GM06990 (cell line): Measurements from ENCODE around the gene CRLF1.
A peak's percentile ranks its signal among the peaks of the same experiment; 100 is the strongest.
"Not testable (repeated sequence)": the region's sequence is repeated elsewhere in the genome, so short reads cannot be mapped to it uniquely, and the experiment has no call there.

Source experiments
- DNase-seq: peaks from one replicate; pipeline ENCODE4 v3.0.0-alpha.2; 2011; ENCODE audit not compliant: insufficient read length; ENCODE audit errors: extremely low read depth
- H3K27me3 ChIP-seq: replicated peaks from 2 replicates; pipeline ENCODE4 v1.6.0; 2011; ENCODE audit warnings: low read length; ENCODE audit not compliant: control insufficient read depth, insufficient read depth
- H3K36me3 ChIP-seq: 2 replicates; pipeline ENCODE4 v1.5.1; 2011; ENCODE audit warnings: low read length; ENCODE audit not compliant: control insufficient read depth, insufficient read depth
- H3K4me3 ChIP-seq: replicated peaks from 2 replicates; pipeline ENCODE4 v1.5.1; 2011; ENCODE audit warnings: low read depth, mild to moderate bottlenecking, control low read depth, low read length
- CTCF ChIP-seq: IDR thresholded peaks from 2 replicates; pipeline ENCODE4 v1.5.1; 2011; ENCODE audit warnings: low read length, control low read depth, mild to moderate bottlenecking, inconsistent platforms; ENCODE audit not compliant: insufficient read depth, poor library complexity, severe bottlenecking

Gene CRLF1

GRCh38 chr19:18603958-18604819 lies 2.4 kb downstream of the CRLF1 start:
- H3K36me3 ChIP-seq, result no peaks in the 10 kb centered on the region
- TF ChIP-seq CTCF, result no peak
- H3K4me3 ChIP-seq, result no peak overlapping the region
- peaks cover 7% of the 10 kb centered on the region for H3K27me3 ChIP-seq
- no peak for DNase-seq

- Histone ChIP-seq H3K27me3 (peaks cover 6% of the 10 kb centered on the region), H3K36me3 (no peaks in the 10 kb centered on the region), H3K4me3 (no peak overlapping the region)
- peak; percentile 29 for TF ChIP-seq CTCF
- no peak for DNase-seq
Measured at GRCh38 chr19:18603255-18603957, 3.2 kb downstream of the CRLF1 start.

GRCh38 chr19:18601875-18602274 lies 4.7 kb downstream of the CRLF1 start:
- TF ChIP-seq CTCF, result no peak
- DNase-seq, result no peak
- Histone ChIP-seq H3K36me3 (no peaks in the 10 kb centered on the region), H3K4me3 (no peak overlapping the region), H3K27me3 (peaks cover 3% of the 10 kb centered on the region; the same call in 1 of the 2 replicates)

DNA sequence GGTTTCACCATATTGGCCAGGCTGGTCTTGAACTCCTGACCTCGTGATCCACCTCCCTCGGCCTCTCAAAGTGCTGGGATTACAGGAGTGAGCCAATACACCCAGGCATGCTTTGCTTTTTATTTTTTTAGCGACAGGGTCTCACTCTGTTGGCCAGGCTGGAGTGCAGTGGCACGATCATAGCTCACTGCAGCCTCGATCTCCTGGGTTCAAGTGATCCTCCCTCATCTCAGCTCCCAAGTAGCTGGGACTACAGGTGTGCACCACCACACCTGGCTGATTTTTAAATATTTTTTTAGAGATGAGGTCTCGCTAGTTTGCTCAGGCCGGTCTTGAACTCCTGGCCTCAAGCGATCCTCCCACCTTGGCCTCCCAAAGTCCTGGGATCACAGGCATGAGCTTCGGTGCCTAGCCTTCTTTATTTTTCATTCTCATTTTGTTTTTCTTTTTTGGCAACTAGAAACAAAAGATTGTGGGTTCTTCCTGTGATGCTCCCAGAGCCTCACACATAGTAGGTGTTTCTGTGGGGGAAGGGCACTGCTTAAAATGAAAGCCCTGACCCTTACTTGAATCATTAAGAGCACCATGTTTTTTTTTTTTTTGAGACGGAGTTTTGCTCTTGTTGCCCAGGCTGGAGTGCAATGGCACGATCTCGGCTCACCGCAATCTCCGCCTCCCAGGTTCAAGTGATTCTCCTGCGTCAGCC lies 5.8 kb downstream of the CRLF1 start:
- not testable (repeated sequence) for H3K27me3 ChIP-seq, H3K4me3 ChIP-seq, DNase-seq, H3K36me3 ChIP-seq

- Histone ChIP-seq H3K36me3 (no peaks in the 10 kb centered on the region), H3K4me3 (no peak overlapping the region), H3K27me3 (no peaks in the 10 kb centered on the region; the same call in 1 of the 2 replicates)
- no peak for DNase-seq
- TF ChIP-seq CTCF, result no peak
Measured at GRCh38 chr19:18599485-18599884, 7.1 kb downstream of the CRLF1 start.
